Keratinocyte (primary cell): ENCODE measurements around the gene WDR27. TPM values are rescaled to one million over a fixed set of nuclear protein-coding genes. Genes with fewer than 3 reads are reported as not detected.

ENCODE experiments used
- DNase-seq: peaks from one replicate; pipeline ENCODE4 v3.0.0-alpha.2; 2011; ENCODE audit warnings: low read depth, missing footprints, low spot score
- FAIRE-seq: peaks from 2 replicates; lab custom pipeline; 2011; peaks lifted over from hg19 to GRCh38; lab: Jason Lieb, UNC
- H2AFZ ChIP-seq: 2 replicates; pipeline ENCODE4 v1.6.0; 2012; ENCODE audit warnings: low read length, control low read depth, inconsistent platforms; ENCODE audit not compliant: control insufficient read depth
- H3K27ac ChIP-seq: 2 replicates; pipeline ENCODE4 v1.5.1; 2011; ENCODE audit warnings: low read length; ENCODE audit not compliant: control insufficient read depth, insufficient read depth
- H3K27me3 ChIP-seq: 3 replicates; pipeline ENCODE4 v1.6.0; 2011; ENCODE audit warnings: low read length; ENCODE audit not compliant: control insufficient read depth, insufficient read depth; ENCODE audit errors: extremely low read depth
- H3K36me3 ChIP-seq, 2 experiments: 2 replicates in 1 of 2; 3 replicates in 1 of 2; pipeline ENCODE4 v1.5.1; 2011; ENCODE audit warnings: low read length in 2 of 2, mild to moderate bottlenecking in 1 of 2; ENCODE audit not compliant: control insufficient read depth in 2 of 2, insufficient read depth in 2 of 2; ENCODE audit errors: extremely low read depth in 1 of 2
- H3K4me1 ChIP-seq: 3 replicates; pipeline ENCODE4 v1.5.1; 2011; ENCODE audit warnings: low read length; ENCODE audit not compliant: control insufficient read depth, insufficient read depth; ENCODE audit errors: extremely low read depth
- H3K4me2 ChIP-seq: 3 replicates; pipeline ENCODE4 v1.6.0; 2011; ENCODE audit warnings: low read depth, low read length; ENCODE audit not compliant: control insufficient read depth, insufficient read depth; ENCODE audit errors: extremely low read depth
- H3K4me3 ChIP-seq, 3 experiments: fragments of 200-600 bp in 1 of 3; sonication (generic) in 1 of 3; 2 replicates in 2 of 3; 3 replicates in 1 of 3; pipeline ENCODE4 v1.5.1; 2011 to 2016; ENCODE audit warnings: low read length in 3 of 3, mild to moderate bottlenecking in 3 of 3, control low read depth in 2 of 3, inconsistent platforms in 1 of 3, low read depth in 1 of 3, mixed read lengths in 1 of 3, mixed run types in 1 of 3, moderate library complexity in 1 of 3; ENCODE audit not compliant: control insufficient read depth in 2 of 3, insufficient read depth in 2 of 3; ENCODE audit errors: extremely low read depth in 1 of 3
- H3K79me2 ChIP-seq: 2 replicates; pipeline ENCODE4 v1.6.0; 2012; ENCODE audit warnings: low read length; ENCODE audit not compliant: control insufficient read depth, insufficient read depth
- H3K9ac ChIP-seq: 3 replicates; pipeline ENCODE4 v1.6.0; 2011; ENCODE audit warnings: low read length; ENCODE audit not compliant: control insufficient read depth, insufficient read depth; ENCODE audit errors: extremely low read depth
- H3K9me1 ChIP-seq: 3 replicates; pipeline ENCODE4 v1.6.0; 2011; ENCODE audit warnings: low read length; ENCODE audit not compliant: control insufficient read depth, insufficient read depth; ENCODE audit errors: extremely low read depth
- H3K9me3 ChIP-seq: 2 replicates; pipeline ENCODE4 v1.5.1; 2012; ENCODE audit warnings: low read depth, low read length; ENCODE audit not compliant: control insufficient read depth
- H4K20me1 ChIP-seq: 3 replicates; pipeline ENCODE4 v1.6.0; 2011; ENCODE audit warnings: low read length; ENCODE audit not compliant: control insufficient read depth, insufficient read depth; ENCODE audit errors: extremely low read depth
- EZH2 ChIP-seq: IDR thresholded peaks from one replicate; pipeline ENCODE4 v1.6.1; 2012; ENCODE audit warnings: inconsistent platforms, mild to moderate bottlenecking, low read length, moderate library complexity
- dilution Hi-C: fragments of 300-500 bp; cut with MboI; formaldehyde crosslinking; loops from one replicate; pipeline ENCODE4 v1.7.0; 2020; ENCODE audit warnings: low sequenced_read_pairs; ENCODE audit not compliant: extremely low pct_ligation_motif_present
- polyA plus RNA-seq, 5 experiments: library from polyadenylated mRNA; depleted of rRNA in 3 of 5; stranded (reverse) in 3 of 5; stranded (forward) in 1 of 5; unstranded in 1 of 5; fragments of >200 nt; gene quantifications; 1 replicate in 1 of 5; 2 replicates in 3 of 5; 3 replicates in 1 of 5; pipeline versions ENCODE4 v1.2.1 to v1.2.3, GENCODE V29; 2011 to 2012; ENCODE audit warnings: missing spikeins in 2 of 5, low read depth in 1 of 5, low replicate concordance in 1 of 5
- TF ChIP-seq, protein P1 (sequence below), 3 experiments: IDR thresholded peaks in 1 of 3; conservative IDR thresholded peaks in 1 of 3; optimal IDR thresholded peaks in 1 of 3; 2 replicates in 2 of 3; 3 replicates in 1 of 3; pipeline versions ENCODE3 to v1.5.1; 2011; ENCODE audit warnings: low read length in 3 of 3, mild to moderate bottlenecking in 3 of 3, moderate library complexity in 2 of 3, control low read depth in 1 of 3, inconsistent platforms in 1 of 3; ENCODE audit not compliant: insufficient read depth in 2 of 3; ENCODE audit errors: extremely low read depth in 1 of 3

The WDR27 gene
- polyA plus RNA-seq, 1 donor (not counting 4 experiments of a cell fraction or from before 2014, with no cell fraction given): 17.8 TPM

DNA sequence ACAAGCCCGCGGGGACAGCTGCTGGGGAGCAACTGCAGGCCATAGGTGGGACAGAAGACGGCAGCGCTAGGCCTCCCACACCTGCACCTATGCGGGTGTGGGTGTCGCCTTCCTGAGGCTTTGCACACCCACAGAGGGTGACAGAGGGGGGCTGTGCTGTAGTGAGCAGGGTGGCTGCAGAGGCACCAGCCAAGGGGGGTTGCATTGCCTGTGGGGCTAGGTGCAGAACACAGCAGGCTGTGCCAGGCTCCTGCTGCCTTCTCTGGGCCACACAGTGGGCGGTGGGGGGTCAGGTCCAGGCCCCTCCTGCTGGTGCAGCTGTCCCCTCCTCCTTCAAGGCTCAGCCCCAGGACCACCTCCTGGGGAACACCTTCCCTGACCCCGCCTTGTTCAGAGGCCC is 75.7 kb downstream of the WDR27 start:
- no peak overlapping the region for H2AFZ ChIP-seq
- no peak overlapping the region for H3K27ac ChIP-seq
- H3K9me3 ChIP-seq: no peaks in the 10 kb centered on the region
- FAIRE-seq: no peak
- no peaks in the 10 kb centered on the region for H3K27me3 ChIP-seq
- H3K4me1 ChIP-seq: no peaks in the 10 kb centered on the region
- DNase-seq: no peak
- H3K9ac ChIP-seq: no peak overlapping the region
- no peaks in the 10 kb centered on the region for H3K9me1 ChIP-seq
- peaks cover 0 to 13% of the 10 kb centered on the region in 2 experiments for H3K36me3 ChIP-seq
- no peaks in the 10 kb centered on the region for H4K20me1 ChIP-seq
- no peaks in the 10 kb centered on the region for H3K79me2 ChIP-seq
- TF ChIP-seq, protein P1, sequence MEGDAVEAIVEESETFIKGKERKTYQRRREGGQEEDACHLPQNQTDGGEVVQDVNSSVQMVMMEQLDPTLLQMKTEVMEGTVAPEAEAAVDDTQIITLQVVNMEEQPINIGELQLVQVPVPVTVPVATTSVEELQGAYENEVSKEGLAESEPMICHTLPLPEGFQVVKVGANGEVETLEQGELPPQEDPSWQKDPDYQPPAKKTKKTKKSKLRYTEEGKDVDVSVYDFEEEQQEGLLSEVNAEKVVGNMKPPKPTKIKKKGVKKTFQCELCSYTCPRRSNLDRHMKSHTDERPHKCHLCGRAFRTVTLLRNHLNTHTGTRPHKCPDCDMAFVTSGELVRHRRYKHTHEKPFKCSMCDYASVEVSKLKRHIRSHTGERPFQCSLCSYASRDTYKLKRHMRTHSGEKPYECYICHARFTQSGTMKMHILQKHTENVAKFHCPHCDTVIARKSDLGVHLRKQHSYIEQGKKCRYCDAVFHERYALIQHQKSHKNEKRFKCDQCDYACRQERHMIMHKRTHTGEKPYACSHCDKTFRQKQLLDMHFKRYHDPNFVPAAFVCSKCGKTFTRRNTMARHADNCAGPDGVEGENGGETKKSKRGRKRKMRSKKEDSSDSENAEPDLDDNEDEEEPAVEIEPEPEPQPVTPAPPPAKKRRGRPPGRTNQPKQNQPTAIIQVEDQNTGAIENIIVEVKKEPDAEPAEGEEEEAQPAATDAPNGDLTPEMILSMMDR (optimal IDR thresholded peaks at IDR 0.05 in 1 of 3, IDR thresholded peaks at IDR 0.05 in 1 of 3, conservative IDR thresholded peaks at IDR 0.05 in 1 of 3; ENCODE audit: extremely low read depth in 1 of 3, insufficient read depth in 2 of 3, low read length in 3 of 3): no peak
- TF ChIP-seq EZH2: no peak
- no peak overlapping the region for H3K4me3 ChIP-seq
- no peak overlapping the region for H3K4me2 ChIP-seq
- dilution Hi-C loops: no loop called here

DNA sequence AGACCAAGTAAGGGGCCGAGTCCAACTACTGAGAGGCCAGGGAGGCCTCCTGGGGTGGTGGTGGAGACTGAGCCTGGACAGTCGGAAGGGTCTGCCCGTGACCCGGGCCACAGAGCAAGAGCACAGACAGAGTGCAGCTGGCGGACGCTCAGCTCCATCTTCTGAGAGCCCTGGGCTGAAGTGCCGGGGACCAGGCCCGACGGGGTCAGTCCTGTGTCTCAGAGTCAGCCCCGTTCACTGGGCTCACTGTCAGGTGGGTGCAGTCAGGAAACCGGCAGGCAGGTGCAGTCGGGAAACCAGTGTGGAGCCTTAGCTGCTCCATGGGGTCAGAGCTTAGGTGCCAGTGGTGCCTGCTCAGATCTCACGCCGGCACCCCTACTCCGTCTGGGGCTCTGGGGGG is 76.5 kb downstream of the WDR27 start:
- no peak overlapping the region for H3K9ac ChIP-seq
- FAIRE-seq: no peak
- H3K27me3 ChIP-seq: no peaks in the 10 kb centered on the region
- no peak overlapping the region for H3K27ac ChIP-seq
- H3K4me3 ChIP-seq: no peak overlapping the region
- no peaks in the 10 kb centered on the region for H3K9me1 ChIP-seq
- no peak overlapping the region for H3K4me2 ChIP-seq
- DNase-seq: no peak
- H3K9me3 ChIP-seq: no peaks in the 10 kb centered on the region
- dilution Hi-C loops: no loop called here
- H3K4me1 ChIP-seq: no peaks in the 10 kb centered on the region
- H3K79me2 ChIP-seq: no peaks in the 10 kb centered on the region
- peaks cover 0 to 13% of the 10 kb centered on the region in 2 experiments for H3K36me3 ChIP-seq
- H2AFZ ChIP-seq: no peak overlapping the region
- no peaks in the 10 kb centered on the region for H4K20me1 ChIP-seq
- TF ChIP-seq EZH2: no peak
- TF ChIP-seq, protein P1 (optimal IDR thresholded peaks at IDR 0.05 in 1 of 3, IDR thresholded peaks at IDR 0.05 in 1 of 3, conservative IDR thresholded peaks at IDR 0.05 in 1 of 3; ENCODE audit: extremely low read depth in 1 of 3, insufficient read depth in 2 of 3, low read length in 3 of 3): no peak
